ENCODE measurements around the gene SPTBN4.
"Not testable (repeated sequence)": the region's sequence is repeated elsewhere in the genome, so short reads cannot be mapped to it uniquely, and the experiment has no call there.

GRCh38 chr19:40624369-40625153, 157.8 kb downstream of the SPTBN4 start:
- not testable (repeated sequence) for TF ChIP-seq CTCF (IDR thresholded peaks at IDR 0.05 in 2 of 3, conservative IDR thresholded peaks at IDR 0.05 in 1 of 3; ENCODE audit: control insufficient read depth in 2 of 3, extremely low read depth in 1 of 3, insufficient read depth in 1 of 3, low read depth in 3 of 3, low read length in 3 of 3); CHD2 (IDR thresholded peaks at IDR 0.05; ENCODE audit: borderline replicate concordance, low read depth, low read length); SMC3 (IDR thresholded peaks at IDR 0.05; ENCODE audit: borderline replicate concordance, low read length); POLR2A (IDR thresholded peaks at IDR 0.05; ENCODE audit: low read depth, low read length); ASH2L (IDR thresholded peaks at IDR 0.05; ENCODE audit: borderline replicate concordance, low read depth); HCFC1 (IDR thresholded peaks at IDR 0.05; ENCODE audit: low read length); FOXK2 (IDR thresholded peaks at IDR 0.05); EZH2 (IDR thresholded peaks at IDR 0.05; ENCODE audit: borderline replicate concordance, control insufficient read depth, low read depth, low read length); GABPA (IDR thresholded peaks at IDR 0.05; ENCODE audit: low read depth)
